GM21367 (cell line): ENCODE results near the gene ANTKMT.

Source experiments
- ATAC-seq: cut with Tn5 transposase; IDR thresholded peaks from one replicate; pipeline ENCODE4 v1.9.1; 2021; ENCODE audit not compliant: unreplicated experiment

Gene ANTKMT

GRCh38 chr16:761625-762513 is 40.9 kb downstream of the ANTKMT start:
- no peak for ATAC-seq

DNA sequence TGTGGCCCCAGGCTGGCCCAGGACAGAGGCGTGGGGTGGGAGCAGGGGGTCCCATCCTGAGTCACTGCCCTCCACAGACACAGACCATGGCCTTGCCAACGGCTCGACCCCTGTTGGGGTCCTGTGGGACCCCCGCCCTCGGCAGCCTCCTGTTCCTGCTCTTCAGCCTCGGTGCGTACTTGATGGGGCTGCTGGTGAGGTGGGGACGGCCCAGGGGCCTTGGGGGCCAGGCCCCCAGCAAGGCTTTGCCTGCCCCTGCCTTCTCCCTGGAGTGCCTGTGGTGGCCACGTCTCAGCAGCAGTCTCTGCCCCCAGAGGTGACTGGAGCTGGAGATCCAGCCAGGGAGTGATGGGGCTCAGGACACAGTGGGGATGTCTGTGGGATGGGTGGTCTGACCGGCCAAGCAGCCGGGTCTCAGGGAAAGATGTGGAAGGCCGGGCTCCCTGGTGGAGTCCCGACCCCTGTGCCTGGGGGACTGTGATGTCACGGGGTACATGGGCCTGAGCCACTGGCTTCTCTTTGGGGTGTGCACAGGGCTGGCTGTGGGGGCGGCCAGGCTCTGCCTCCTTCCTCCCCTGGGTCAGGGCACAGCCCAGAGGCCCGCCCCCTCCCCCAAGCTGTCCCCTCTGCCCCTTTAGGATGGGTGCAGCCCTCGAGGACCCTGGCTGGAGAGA is 41.8 kb downstream of the ANTKMT start:
- ATAC-seq = no peak

DNA sequence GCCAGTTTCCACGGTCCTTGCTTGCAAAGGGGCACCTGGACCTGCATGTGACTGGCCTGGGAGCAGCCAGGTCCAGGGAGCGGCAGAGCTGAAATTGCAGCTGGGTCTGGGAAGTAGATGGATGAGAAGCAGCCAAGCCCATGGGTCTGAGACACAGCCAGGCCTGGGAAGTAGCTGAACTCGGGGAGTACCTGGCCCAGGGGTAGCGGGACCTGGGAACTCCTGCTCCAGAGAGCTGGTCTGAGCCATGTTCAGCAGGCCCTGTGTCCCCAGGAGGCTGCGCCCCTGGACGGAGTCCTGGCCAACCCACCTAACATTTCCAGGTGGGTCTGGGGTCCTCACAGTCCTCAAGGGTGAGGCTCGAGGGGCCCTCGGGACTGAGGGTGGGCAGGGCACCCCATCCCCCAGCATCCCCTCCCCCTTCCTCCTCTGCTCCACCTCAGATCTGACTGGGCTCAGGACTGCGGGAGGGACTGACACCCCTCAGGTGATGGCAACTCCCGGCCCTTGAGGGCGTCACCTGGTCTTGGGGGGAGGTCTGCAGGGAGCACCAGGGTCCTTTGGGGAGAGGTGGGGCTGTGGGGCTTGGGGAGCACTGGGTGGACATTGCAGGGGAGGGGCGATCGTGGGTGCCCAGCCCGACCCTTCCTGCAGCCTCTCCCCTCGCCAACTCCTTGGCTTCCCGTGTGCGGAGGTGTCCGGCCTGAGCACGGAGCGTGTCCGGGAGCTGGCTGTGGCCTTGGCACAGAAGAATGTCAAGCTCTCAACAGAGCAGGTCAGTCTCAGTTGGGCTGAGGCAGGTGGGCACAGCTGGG is 42.6 kb downstream of the ANTKMT start:
- no peak for ATAC-seq

DNA sequence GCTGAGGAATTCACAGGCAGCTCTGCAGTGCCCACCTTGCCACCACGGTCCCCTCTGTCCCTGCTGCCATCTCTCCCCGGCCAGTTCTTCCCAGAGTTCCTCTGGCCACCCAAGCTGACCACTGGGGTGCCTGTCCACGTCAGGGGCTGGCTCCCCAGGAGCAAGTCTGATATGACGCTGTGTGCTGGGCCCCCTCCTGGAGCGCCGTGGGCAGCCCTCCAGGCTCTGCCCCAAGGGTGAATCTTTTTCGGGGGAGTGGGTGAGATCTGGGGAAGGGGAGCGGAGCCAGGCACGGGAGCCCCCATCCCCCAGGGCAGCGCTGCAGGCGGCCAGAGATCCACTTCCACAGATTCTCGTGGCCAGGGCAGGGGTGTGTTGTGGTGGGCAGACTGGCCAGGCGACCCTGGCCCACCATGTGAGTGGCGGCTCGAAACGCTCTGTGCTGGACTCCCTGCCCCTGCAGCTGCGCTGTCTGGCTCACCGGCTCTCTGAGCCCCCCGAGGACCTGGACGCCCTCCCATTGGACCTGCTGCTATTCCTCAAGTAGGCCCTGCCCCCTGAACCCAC is 43.3 kb downstream of the ANTKMT start:
- no peak for ATAC-seq

GRCh38 chr16:764848-765487 is 44.0 kb downstream of the ANTKMT start:
- no peak for ATAC-seq

GRCh38 chr16:765488-765865 is 44.5 kb downstream of the ANTKMT start:
- ATAC-seq = no peak

DNA sequence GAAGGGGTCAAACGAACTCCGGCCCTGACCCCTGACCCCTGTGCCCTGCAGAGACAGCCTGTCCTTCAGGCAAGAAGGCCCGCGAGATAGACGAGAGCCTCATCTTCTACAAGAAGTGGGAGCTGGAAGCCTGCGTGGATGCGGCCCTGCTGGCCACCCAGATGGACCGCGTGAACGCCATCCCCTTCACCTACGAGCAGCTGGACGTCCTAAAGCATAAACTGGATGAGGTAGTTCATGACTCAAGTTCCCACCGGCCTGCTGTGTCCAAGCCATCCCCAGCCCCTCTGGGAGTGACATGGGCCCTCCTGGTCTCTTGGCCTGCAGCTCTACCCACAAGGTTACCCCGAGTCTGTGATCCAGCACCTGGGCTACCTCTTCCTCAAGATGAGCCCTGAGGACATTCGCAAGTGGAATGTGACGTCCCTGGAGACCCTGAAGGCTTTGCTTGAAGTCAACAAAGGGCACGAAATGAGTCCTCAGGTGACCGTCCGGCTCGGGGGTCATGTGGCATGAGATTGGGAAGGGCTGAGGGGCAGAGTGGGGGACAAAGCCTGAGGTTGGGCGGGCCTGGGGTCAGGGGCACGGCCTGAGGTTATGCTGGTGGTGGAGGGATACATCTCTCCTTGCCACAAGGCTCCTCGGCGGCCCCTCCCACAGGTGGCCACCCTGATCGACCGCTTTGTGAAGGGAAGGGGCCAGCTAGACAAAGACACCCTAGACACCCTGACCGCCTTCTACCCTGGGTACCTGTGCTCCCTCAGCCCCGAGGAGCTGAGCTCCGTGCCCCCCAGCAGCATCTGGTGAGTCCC is 45.3 kb downstream of the ANTKMT start:
- ATAC-seq = no peak

- ATAC-seq = no peak
These were observed 46.1 kb downstream of the ANTKMT start for GRCh38 chr16:766820-767640.

DNA sequence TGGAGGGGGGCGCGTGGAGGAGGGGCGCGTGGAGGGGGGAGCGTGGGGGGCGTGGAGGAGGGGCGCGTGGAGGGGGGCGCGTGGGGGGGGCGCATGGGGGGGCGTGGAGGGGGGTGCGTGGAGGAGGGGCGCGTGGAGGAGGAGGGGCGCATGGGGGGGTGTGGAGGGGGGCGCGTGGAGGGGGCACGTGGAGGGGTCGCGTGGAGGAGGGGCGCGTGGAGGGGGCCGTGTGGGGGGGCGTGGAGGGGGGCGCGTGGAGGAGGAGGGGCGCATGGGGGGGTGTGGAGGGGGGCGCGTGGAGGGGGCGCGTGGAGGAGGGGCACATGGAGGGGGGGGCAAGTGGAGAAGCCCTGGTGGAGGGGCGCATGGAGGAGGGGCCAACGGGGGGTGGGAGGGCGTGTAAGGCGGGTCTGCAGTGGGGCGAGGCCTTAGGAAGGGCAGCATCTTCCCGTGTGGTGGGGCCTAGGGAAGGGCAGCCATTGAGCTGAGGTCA is 46.8 kb downstream of the ANTKMT start:
- no peak for ATAC-seq

DNA sequence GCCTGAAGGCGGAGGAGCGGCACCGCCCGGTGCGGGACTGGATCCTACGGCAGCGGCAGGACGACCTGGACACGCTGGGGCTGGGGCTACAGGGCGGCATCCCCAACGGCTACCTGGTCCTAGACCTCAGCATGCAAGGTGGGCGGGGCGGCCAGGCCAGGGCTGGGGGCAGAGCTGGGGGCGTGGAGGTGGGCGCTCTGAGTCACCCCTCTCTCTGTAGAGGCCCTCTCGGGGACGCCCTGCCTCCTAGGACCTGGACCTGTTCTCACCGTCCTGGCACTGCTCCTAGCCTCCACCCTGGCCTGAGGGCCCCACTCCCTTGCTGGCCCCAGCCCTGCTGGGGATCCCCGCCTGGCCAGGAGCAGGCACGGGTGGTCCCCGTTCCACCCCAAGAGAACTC is 47.5 kb downstream of the ANTKMT start:
- ATAC-seq = no peak

GRCh38 chr16:769184-769784 is 48.3 kb downstream of the ANTKMT start:
- no peak for ATAC-seq

GRCh38 chr16:769934-770333 is 49.0 kb downstream of the ANTKMT start:
- ATAC-seq = no peak

DNA sequence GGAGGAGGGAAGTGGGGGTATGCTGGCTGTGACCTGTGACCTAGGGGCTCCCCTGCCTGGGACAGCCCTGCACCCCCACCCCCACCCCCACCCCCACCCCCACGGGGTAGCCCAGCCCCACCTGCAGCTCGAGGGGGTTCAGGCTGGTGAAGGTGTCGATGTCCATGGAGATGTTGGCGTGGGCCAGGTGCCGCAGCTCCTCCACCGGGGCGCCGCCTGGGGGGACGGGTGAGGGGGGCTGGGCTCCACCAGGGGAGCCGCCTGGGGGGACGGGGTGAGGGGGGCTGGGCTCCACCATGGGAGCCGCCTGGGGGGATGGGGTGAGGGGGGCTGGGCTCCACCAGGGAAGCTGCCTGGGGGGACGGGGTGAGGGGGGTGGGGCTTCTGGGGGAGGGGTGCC is 49.5 kb downstream of the ANTKMT start:
- ATAC-seq = no peak
